ENCODE measurements around the gene BRAT1.

BRAT1 gene

DNA sequence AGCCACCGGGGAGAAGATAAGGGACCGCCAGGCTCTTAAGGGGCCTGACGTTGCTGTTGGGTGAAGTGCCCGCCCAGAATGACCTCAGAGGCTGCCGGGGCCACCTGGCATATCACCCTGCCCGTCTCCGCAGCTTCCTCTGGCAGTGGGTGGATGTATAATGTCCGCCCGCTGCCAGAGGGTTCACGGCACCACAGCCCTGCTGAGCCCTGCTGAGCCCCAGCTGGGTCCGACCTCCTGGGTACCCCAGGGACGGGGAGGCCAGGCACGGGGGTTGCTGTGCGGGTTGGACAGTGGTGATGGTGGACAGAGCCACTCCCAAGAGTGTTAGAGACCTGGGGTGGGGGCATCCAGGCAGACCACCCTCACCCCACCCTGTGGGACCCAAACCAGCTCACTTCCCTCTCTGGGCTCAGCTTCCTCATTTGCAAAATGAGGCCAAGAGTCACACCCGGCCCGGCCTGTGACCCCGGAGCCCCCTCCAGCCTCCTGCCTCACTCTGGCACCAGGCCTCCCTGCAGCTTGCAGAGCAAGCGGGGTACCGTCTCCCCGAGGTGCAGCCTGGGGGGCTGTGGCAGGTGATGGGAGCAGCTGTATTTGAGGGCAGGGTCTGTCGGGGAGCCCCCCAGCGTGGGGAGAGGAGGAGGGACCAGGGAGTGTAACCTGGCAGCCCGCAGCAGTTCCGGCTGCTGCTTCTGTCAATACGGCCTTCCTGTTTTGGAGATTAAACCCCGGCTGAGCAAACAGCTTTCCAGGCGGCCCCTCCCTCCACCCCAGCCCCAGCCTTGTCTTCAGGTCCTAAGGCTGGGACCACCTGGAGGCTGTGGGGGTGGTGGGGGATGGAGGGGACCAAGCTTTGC is 44.2 kb downstream of the BRAT1 start:
- H3K27ac ChIP-seq, result peak overlapping the region; percentile 96
- TF ChIP-seq, protein P1, sequence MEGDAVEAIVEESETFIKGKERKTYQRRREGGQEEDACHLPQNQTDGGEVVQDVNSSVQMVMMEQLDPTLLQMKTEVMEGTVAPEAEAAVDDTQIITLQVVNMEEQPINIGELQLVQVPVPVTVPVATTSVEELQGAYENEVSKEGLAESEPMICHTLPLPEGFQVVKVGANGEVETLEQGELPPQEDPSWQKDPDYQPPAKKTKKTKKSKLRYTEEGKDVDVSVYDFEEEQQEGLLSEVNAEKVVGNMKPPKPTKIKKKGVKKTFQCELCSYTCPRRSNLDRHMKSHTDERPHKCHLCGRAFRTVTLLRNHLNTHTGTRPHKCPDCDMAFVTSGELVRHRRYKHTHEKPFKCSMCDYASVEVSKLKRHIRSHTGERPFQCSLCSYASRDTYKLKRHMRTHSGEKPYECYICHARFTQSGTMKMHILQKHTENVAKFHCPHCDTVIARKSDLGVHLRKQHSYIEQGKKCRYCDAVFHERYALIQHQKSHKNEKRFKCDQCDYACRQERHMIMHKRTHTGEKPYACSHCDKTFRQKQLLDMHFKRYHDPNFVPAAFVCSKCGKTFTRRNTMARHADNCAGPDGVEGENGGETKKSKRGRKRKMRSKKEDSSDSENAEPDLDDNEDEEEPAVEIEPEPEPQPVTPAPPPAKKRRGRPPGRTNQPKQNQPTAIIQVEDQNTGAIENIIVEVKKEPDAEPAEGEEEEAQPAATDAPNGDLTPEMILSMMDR (conservative IDR thresholded peaks at IDR 0.05), result no peak
- TF ChIP-seq ZFX (IDR thresholded peaks at IDR 0.05), result no peak

DNA sequence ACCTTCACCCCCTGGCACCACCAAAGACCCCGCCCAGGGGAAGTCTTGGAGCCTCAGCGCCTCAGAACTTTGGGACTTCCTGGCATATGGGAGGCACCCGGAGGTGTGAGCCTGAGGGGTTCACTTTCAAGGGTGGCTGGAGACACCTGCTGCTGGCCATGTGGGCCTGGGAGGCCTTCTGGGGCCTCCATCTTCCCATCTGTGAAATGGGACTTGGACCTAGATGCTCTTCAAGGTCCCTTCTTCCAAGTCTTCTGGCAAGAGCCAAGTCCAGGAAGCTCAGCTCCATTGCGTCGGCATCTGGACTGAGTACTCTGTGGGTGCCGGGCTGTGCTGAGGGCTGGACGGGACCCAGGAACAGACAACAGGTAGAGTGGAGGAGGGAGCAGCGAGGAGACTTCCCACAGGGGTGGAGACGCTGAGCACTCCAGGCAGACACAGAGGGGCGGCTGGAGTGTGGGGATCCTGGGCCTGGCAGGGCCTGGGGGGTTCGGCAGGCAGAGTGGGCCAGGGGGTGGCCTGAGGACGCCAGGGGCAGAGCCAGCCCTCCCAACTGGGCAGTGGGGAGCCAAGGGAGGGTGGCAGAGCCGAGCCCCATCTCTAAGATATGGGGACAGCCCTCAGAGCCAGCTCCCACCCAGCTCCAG is 45.1 kb downstream of the BRAT1 start:
- no peak for TF ChIP-seq ZFX (IDR thresholded peaks at IDR 0.05)
- TF ChIP-seq, protein P1 (conservative IDR thresholded peaks at IDR 0.05), result no peak
- H3K27ac ChIP-seq, result peak overlapping the region; percentile 96

DNA sequence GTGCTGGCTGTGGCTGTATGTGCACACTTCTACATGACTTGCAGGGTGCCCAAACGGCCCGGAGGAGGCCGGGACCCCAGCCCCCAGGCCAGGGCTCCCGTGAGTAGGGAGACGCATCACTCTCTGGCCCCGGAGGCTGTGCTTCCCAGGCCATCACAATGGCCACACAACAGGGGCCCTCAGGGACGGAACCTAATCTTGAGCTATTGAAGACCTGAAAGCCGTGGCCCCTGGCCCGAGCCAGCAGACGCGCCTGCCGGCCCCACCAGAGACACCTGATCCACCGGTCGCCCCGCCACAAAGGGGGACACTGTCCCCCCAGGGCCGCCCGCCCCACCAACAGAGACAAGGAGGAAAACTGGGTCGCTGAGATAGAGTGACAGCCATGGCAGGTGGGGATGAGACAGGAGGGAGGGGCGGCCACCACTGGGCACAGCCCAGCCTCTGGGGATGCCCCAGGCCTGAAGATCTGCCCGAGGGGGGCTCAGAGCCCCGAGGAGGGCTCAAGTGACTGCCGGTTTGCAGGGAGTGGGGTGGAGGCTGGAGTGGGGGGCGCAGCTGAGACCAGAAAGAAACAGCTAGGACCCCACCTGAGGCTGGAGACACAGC is 45.9 kb downstream of the BRAT1 start:
- H3K27ac ChIP-seq, result peak overlapping the region; percentile 96
- TF ChIP-seq, protein P1 (conservative IDR thresholded peaks at IDR 0.05), result no peak
- TF ChIP-seq ZFX (IDR thresholded peaks at IDR 0.05), result no peak

DNA sequence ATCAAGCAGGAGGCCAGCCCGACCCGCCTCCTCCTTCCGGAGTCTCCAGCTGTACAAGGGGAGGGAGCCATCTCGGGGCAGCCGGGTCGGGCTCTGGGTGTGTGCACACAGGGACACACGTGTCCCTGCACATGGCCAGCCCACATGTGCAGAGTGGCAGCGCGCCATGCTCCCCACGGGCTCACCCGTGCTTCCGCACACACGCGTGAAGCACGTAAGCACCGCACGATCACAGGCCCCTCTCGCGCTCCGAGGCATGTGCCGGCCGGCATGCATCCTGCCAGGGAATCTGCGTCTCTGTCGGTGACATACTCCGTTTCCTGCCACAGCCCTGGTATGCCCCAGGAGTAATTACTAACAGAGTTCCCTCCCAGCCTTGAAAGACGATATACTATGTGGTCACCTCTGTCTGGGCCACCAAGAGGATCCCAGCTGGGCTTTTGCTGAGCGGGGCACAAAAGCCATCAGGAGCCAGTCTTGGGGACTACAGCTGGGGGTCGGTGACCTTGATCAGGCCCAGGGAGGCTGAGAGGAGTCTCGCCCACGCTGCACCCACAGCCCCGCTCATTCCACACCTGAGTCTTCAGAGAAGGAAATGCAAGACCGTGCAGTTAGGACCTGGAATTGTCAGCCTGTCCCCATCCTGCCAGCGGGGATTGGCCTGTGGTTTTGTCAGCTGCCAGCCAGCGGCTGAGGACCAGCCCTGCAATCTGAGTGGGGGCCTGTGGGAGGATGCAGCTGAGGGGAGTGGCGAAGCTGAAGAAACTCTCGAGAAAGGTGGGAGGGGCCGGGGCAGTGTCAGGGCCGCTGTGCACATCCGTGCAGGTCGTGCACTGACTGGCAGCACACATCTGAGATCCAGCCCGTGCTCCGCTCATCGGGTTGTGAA is 46.8 kb downstream of the BRAT1 start:
- H3K27ac ChIP-seq, result no peak overlapping the region
- TF ChIP-seq, protein P1 (conservative IDR thresholded peaks at IDR 0.05), result no peak
- no peak for TF ChIP-seq ZFX (IDR thresholded peaks at IDR 0.05)

DNA sequence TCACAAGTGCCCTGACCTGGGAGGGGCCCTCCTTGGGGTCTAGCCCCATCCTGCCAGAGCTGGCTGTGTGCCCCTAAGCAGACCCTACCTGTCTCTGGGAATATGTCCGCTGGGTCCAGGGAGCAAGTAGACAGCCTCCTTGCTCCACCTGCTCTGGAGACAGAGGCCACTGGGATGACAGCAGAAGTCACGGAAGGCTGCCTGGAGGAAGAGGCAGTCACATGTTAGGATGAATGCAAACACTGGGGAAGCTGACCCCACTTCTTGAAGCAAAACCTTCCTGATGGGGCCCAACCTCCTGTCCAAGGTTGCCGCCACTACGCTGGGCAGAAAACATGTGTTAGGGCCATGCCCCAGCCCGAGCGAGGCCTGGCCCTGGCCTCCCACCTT is 47.4 kb downstream of the BRAT1 start:
- no peak for TF ChIP-seq ZFX (IDR thresholded peaks at IDR 0.05)
- TF ChIP-seq, protein P1 (conservative IDR thresholded peaks at IDR 0.05), result no peak
- H3K27ac ChIP-seq, result no peak overlapping the region

DNA sequence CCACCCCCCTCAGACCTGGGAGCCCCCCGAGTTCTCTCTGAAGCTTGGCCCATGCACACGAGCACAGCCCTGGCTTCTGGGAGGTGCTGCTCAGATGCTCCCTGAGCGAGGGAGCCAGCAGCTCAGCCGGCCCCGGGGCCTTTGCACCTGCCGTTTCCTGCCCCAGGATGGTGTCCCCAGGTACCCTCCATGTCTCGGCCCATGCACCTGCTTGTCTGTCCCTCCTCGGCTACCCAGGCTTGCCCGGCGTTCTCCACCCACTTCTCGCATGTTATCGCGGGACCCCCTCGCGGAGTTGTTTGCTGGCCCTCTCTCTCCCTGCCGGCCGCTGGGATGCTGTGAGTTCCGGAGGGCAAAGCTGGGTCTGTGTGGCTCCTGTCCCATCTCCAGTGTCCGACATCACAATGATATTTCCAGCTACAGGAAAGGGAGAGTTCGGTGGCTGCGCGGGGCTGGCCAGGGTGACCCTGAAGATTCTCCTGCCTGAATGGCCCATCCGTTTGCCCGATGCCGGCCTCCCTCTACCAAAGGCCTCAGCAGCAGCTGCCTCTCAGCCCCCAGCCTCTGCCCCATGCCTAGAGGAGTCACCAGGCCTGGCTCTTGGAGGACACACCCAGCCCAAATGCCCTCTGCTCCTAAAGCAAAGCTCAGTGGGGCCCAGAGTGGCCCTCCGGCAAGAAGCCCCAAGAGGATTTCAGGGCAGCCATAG is 48.0 kb downstream of the BRAT1 start:
- H3K27ac ChIP-seq, result no peak overlapping the region
- no peak for TF ChIP-seq ZFX (IDR thresholded peaks at IDR 0.05)
- TF ChIP-seq, protein P1 (conservative IDR thresholded peaks at IDR 0.05), result no peak
